HG02642 (cell line): Measurements from ENCODE around the gene CHKA.

Experiments
- ATAC-seq: cut with Tn5 transposase; IDR thresholded peaks from one replicate; pipeline ENCODE4 v1.9.1; 2021; ENCODE audit warnings: mild to moderate bottlenecking; ENCODE audit not compliant: unreplicated experiment, poor library complexity

Gene CHKA

GRCh38 chr11:68018730-68019190 lies 102.4 kb downstream of the CHKA start:
- no peak for ATAC-seq

GRCh38 chr11:68017980-68018729 lies 103.0 kb downstream of the CHKA start:
- ATAC-seq, result no peak

GRCh38 chr11:68016904-68017817 lies 104.0 kb downstream of the CHKA start:
- no peak for ATAC-seq

GRCh38 chr11:68016161-68016903 lies 104.9 kb downstream of the CHKA start:
- ATAC-seq, result no peak

- no peak for ATAC-seq
Measured at GRCh38 chr11:68015467-68015866, 105.7 kb downstream of the CHKA start.

- ATAC-seq, result no peak
Measured at GRCh38 chr11:68014947-68015447, 106.2 kb downstream of the CHKA start.

GRCh38 chr11:68014157-68014946 lies 106.8 kb downstream of the CHKA start:
- ATAC-seq, result no peak

- ATAC-seq, result no peak
Measured at GRCh38 chr11:68013611-68014156, 107.5 kb downstream of the CHKA start.

- ATAC-seq, result no peak
Measured at GRCh38 chr11:68012843-68013610, 108.2 kb downstream of the CHKA start.

- ATAC-seq, result no peak
Measured at GRCh38 chr11:68012044-68012842, 108.9 kb downstream of the CHKA start.

- no peak for ATAC-seq
Measured at GRCh38 chr11:68011051-68011943, 109.9 kb downstream of the CHKA start.

- no peak for ATAC-seq
Measured at GRCh38 chr11:68010090-68011041, 110.8 kb downstream of the CHKA start, which contains the start of gene ALDH3B1. Gene ALDH3B1 (plus strand): TSS chr11:68010327. CDS start chr11:68015298, 4,971 bp downstream.

- no peak for ATAC-seq
Measured at GRCh38 chr11:68009391-68010089, 111.6 kb downstream of the CHKA start.

- no peak for ATAC-seq
Measured at GRCh38 chr11:68008381-68009337, 112.5 kb downstream of the CHKA start.
